CD4-positive, alpha-beta T cell (primary cell): Measurements from ENCODE around the gene SPATS2L. TPM values are rescaled to one million over a fixed set of nuclear protein-coding genes. Genes with fewer than 3 reads are reported as not detected.
"Not testable (repeated sequence)": the region's sequence is repeated elsewhere in the genome, so short reads cannot be mapped to it uniquely, and the experiment has no call there.

Experiments
- ATAC-seq: fragments of 200-7000 bp; cut with Tn5 transposase; one replicate; pipeline ENCODE4 v1.10.0; 2022; ENCODE audit warnings: mild to moderate bottlenecking; ENCODE audit not compliant: poor library complexity
- CTCF ChIA-PET: fragments of 350-600 bp; sonication (Branson Sonifier 250); formaldehyde crosslinking; loops from one replicate; lab custom pipeline; 2021; ENCODE audit warnings: antibody characterized with exemption, inconsistent platforms; lab: Charles Lee
- POLR2A ChIA-PET: fragments of 350-600 bp; sonication (Branson Sonifier 250); formaldehyde crosslinking; loops from one replicate; lab custom pipeline; 2021; ENCODE audit warnings: antibody characterized with exemption, inconsistent platforms; lab: Charles Lee
- DNase-seq, 14 experiments: peaks; one replicate each; pipeline ENCODE4 v3.0.0-alpha.2; 2013 to 2020; ENCODE audit warnings: mixed read lengths in 2 of 14
- H3K27ac ChIP-seq, 2 donors: one replicate each; pipeline versions ENCODE4 v1.5.1 to v1.7.0; 2013; ENCODE audit warnings: low read length in 2 of 2, low read depth in 1 of 2, mild to moderate bottlenecking in 1 of 2
- H3K27me3 ChIP-seq, 2 experiments: 1 replicate in 1 of 2; 2 replicates in 1 of 2; pipeline versions ENCODE4 v1.6.1 to v1.7.0; 2013; ENCODE audit warnings: low read length in 2 of 2, control low read depth in 1 of 2, mild to moderate bottlenecking in 1 of 2, moderate library complexity in 1 of 2; ENCODE audit not compliant: insufficient read depth in 2 of 2, control insufficient read depth in 1 of 2
- H3K36me3 ChIP-seq: one replicate; pipeline ENCODE4 v1.6.1; 2013; ENCODE audit warnings: low read length, control low read depth; ENCODE audit not compliant: insufficient read depth
- H3K4me1 ChIP-seq: one replicate; pipeline ENCODE4 v1.6.1; 2013; ENCODE audit warnings: low read length, control low read depth; ENCODE audit not compliant: insufficient read depth
- H3K4me3 ChIP-seq: one replicate; pipeline ENCODE4 v1.5.1; 2013; ENCODE audit warnings: mild to moderate bottlenecking, low read length, moderate library complexity
- H3K9me3 ChIP-seq, 2 experiments: 1 replicate in 1 of 2; 2 replicates in 1 of 2; pipeline versions ENCODE4 v1.6.1 to v1.7.0; 2013; ENCODE audit warnings: low read length in 2 of 2, mild to moderate bottlenecking in 2 of 2, control low read depth in 1 of 2, moderate library complexity in 1 of 2; ENCODE audit not compliant: control insufficient read depth in 1 of 2, insufficient read depth in 1 of 2
- H3K27ac Mint-ChIP-seq: one replicate; pipeline ENCODE4 v1.8.0; 2020; ENCODE audit warnings: mixed read lengths
- H3K27me3 Mint-ChIP-seq: one replicate; pipeline ENCODE4 v1.8.0; 2021; ENCODE audit warnings: mixed read lengths
- H3K36me3 Mint-ChIP-seq: one replicate; pipeline ENCODE4 v1.8.0; 2021; ENCODE audit warnings: low read depth, mixed read lengths
- H3K4me1 Mint-ChIP-seq: one replicate; pipeline ENCODE4 v1.8.0; 2021; ENCODE audit warnings: low read depth, mixed read lengths
- H3K4me3 Mint-ChIP-seq: one replicate; pipeline ENCODE4 v1.8.0; 2020; ENCODE audit warnings: mild to moderate bottlenecking, mixed read lengths
- H3K9me3 Mint-ChIP-seq: one replicate; pipeline ENCODE4 v1.8.0; 2020; ENCODE audit warnings: mixed read lengths
- CTCF ChIP-seq: fragments of 200-600 bp; IDR thresholded peaks from one replicate; pipeline ENCODE4 v1.8.0; 2022; ENCODE audit warnings: antibody characterized with exemption, mild to moderate bottlenecking
- intact Hi-C, 2 experiments: fragments of 100-400 bp; cut with DNase I in 1 of 2; cut with micrococcal nuclease in 1 of 2; formaldehyde crosslinking; loops; one replicate each; pipeline versions ENCODE4 v1.15.1 to v1.9.0; 2023 to 2025; cut with DNase I, micrococcal nuclease
- total RNA-seq, 174 experiments: library from RNA in 2 of 174; stranded (reverse) in 2 of 174; gene quantifications; one replicate each; pipeline ENCODE4 v1.2.3 and lab custom pipeline; 2021 to 2026

The SPATS2L gene
- total RNA-seq, 2 experiments from 2014 or later = 4.0 to 4.4 TPM

DNA sequence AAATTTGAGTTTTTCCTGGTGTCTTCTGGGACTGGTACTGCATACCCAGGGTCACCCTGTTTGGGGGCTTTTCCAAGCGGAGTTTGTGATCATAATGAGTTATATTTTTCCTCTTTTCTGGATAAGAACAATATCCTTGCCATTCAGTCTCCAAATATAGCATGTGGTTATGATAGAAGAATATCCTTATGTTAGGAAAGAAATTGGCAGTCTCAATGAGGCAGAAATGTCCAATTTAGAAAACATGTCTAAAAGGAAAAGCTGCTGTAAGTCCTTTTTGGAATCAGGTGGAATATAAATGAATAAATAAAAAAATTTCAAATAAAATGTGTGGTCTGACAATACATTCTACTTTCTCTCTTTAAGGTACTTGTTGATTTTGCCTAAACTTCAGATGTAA lies 36.2 kb downstream of the SPATS2L start:
- no peaks in the 10 kb centered on the region for H3K27me3 ChIP-seq
- ATAC-seq = no peak
- no peaks in the 10 kb centered on the region for H3K27me3 Mint-ChIP-seq
- no peaks in the 10 kb centered on the region for H3K36me3 ChIP-seq
- H3K27ac ChIP-seq = no peak overlapping the region
- no peak for DNase-seq
- no peak overlapping the region for H3K4me3 Mint-ChIP-seq
- H3K27ac Mint-ChIP-seq = no peak overlapping the region
- no peak for TF ChIP-seq CTCF
- intact Hi-C loops = no loop called here
- H3K4me1 Mint-ChIP-seq = no peaks in the 10 kb centered on the region
- ChIA-PET CTCF (no interaction called here), POLR2A (no interaction called here)
- H3K36me3 Mint-ChIP-seq = no peaks in the 10 kb centered on the region
- H3K4me3 ChIP-seq = no peak overlapping the region
- no peaks in the 10 kb centered on the region for H3K9me3 Mint-ChIP-seq
- no peaks in the 10 kb centered on the region for H3K4me1 ChIP-seq
- H3K9me3 ChIP-seq = no peaks in the 10 kb centered on the region

DNA sequence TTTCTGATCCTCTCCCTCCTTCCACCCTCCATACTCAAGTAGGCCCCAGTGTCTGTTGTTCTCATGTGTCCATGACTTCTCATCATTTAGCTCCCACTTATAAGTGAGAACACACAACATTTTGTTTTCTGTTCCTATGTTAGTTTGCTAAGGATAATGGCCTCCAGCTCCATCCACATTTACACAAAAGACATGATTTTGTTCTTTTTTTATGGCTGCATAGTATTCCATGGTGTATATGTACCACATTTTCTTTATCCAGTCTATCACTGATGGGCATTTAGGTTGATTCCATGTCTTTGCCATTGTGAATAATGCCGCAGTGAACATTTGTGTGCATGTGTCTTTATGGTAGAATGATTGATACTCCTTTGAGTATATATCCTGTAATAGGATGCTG lies 37.7 kb downstream of the SPATS2L start:
- DNase-seq, H3K27ac Mint-ChIP-seq, intact Hi-C loops, ATAC-seq, H3K4me1 ChIP-seq, H3K4me1 Mint-ChIP-seq, H3K9me3 ChIP-seq, H3K9me3 Mint-ChIP-seq, H3K36me3 ChIP-seq, H3K36me3 Mint-ChIP-seq, H3K27me3 ChIP-seq, CTCF ChIA-PET, H3K4me3 Mint-ChIP-seq, POLR2A ChIA-PET, H3K4me3 ChIP-seq, H3K27ac ChIP-seq, H3K27me3 Mint-ChIP-seq: not testable (repeated sequence)

- no peaks in the 10 kb centered on the region for H3K27me3 ChIP-seq
- no peaks in the 10 kb centered on the region for H3K36me3 ChIP-seq
- ChIA-PET CTCF (no interaction called here), POLR2A (no interaction called here)
- no peak for TF ChIP-seq CTCF
- H3K27ac ChIP-seq = no peak overlapping the region
- no peaks in the 10 kb centered on the region for H3K27me3 Mint-ChIP-seq
- no peak overlapping the region for H3K4me3 ChIP-seq
- DNase-seq = no peak
- H3K4me1 Mint-ChIP-seq = no peaks in the 10 kb centered on the region
- no peaks in the 10 kb centered on the region for H3K9me3 ChIP-seq
- H3K4me3 Mint-ChIP-seq = no peak overlapping the region
- ATAC-seq = no peak
- intact Hi-C loops = loop anchor here in 1 of 2 experiments (5.0 kb wide), 1 partner anchor 56 kb away; no protein-coding TSS in a partner anchor
- H3K4me1 ChIP-seq = no peaks in the 10 kb centered on the region
- H3K36me3 Mint-ChIP-seq = no peaks in the 10 kb centered on the region
- H3K27ac Mint-ChIP-seq = no peak overlapping the region
- H3K9me3 Mint-ChIP-seq = no peaks in the 10 kb centered on the region
These were observed 39.5 kb downstream of the SPATS2L start for GRCh38 chr2:200345975-200346374.

- no peak for TF ChIP-seq CTCF
- Histone ChIP-seq H3K4me3 (no peak overlapping the region), H3K27me3 (no peaks in the 10 kb centered on the region), H3K27ac (no peak overlapping the region), H3K36me3 (no peaks in the 10 kb centered on the region), H3K4me1 (no peaks in the 10 kb centered on the region), H3K9me3 (no peaks in the 10 kb centered on the region)
- DNase-seq (no peak), ATAC-seq (no peak)
- intact Hi-C loops = loop anchor here in 1 of 2 experiments (5.0 kb wide), 1 partner anchor 55 kb away; no protein-coding TSS in a partner anchor
- ChIA-PET CTCF (no interaction called here), POLR2A (no interaction called here)
- no peaks in the 10 kb centered on the region for H3K9me3 Mint-ChIP-seq
- no peaks in the 10 kb centered on the region for H3K36me3 Mint-ChIP-seq
- no peaks in the 10 kb centered on the region for H3K27me3 Mint-ChIP-seq
- H3K4me3 Mint-ChIP-seq = no peak overlapping the region
- H3K27ac Mint-ChIP-seq = no peak overlapping the region
- no peaks in the 10 kb centered on the region for H3K4me1 Mint-ChIP-seq
These were observed 40.8 kb downstream of the SPATS2L start for GRCh38 chr2:200347301-200347700.
